Frontal cortex (tissue), 4 donors: ENCODE results near the gene CLCN3. TPM values are rescaled to one million over a fixed set of nuclear protein-coding genes. Genes with fewer than 3 reads are reported as not detected.
"Not testable (repeated sequence)": the region's sequence is repeated elsewhere in the genome, so short reads cannot be mapped to it uniquely, and the experiment has no call there.

Experiments used
- DNase-seq, 2 donors: peaks; one replicate each; pipeline ENCODE4 v3.0.0; 2012; ENCODE audit warnings: low spot score in 2 of 2
- FAIRE-seq: peaks from 2 replicates; lab custom pipeline; 2012; peaks lifted over from hg19 to GRCh38; lab: Jason Lieb, UNC
- total RNA-seq: library from RNA; depleted of rRNA; stranded (reverse); fragments of >200 nt; gene quantifications from one replicate; pipeline ENCODE4 v1.2.3, GENCODE V29; 2014
- donor health status: control.
- donor health status: control.
- donor health status: control.

The CLCN3 gene
- total RNA-seq, 1 donor from 2014 or later: 92.9 TPM

DNA sequence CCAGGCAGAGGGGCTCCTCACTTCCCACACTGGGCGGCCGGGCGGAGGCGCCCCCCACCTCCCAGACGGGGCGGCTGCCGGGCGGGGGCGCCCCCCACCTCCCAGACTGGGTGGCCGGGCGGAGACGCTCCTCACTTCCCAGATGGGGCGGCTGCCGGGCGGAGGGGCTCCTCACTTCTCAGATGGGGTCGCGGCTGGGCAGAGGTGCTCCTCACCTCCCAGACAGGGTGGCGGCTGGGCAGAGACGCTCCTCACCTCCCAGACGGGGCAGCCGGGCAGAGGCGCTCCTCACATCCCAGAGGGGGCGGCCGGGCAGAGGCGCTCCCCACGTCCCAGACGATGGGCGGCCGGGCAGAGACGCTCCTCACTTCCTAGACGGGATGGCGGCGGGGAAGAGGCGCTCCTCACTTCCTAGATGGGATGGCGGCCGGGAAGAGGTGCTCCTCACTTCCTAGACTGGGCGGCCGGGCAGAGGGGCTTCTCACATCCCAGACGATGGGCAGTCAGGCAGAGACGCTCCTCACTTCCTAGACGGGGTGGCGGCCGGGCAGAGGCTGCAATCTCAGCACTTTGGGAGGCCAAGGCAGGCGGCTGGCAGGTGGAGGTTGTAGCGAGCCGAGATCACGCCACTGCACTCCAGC, 58.7 kb downstream of the CLCN3 start:
- not testable (repeated sequence) for DNase-seq, FAIRE-seq

DNA sequence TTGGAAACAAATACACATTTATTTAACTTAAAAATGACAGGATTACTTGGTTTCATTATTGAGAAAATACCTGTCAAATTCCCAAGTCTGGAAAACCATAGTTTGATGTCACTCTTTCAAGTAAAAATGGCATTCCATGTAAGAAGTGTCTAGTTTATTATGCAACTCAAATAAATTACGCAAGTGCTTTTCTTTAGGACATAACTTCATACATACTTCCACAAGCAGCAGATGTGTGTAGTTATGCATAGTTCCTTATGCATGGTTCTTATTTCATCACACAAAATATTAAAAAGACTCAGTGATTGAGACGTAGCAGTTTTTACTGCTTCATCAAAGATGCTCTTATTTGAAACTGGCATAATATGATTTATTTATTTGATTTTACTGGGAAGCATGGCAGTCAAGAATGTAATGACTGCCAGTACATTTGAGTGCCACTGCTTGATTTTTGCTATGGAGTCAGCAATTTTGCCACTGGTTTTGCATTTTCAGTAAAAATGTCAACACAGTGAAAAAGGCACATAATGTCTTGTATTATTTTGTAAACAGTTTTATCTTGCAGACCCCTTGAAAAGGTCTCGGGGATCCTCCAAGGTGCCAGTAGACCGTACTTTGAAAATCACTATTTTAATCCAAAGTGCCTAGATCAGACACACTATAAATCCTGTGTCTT, 62.1 kb downstream of the CLCN3 start:
- FAIRE-seq: no peak
- DNase-seq: no peak

DNA sequence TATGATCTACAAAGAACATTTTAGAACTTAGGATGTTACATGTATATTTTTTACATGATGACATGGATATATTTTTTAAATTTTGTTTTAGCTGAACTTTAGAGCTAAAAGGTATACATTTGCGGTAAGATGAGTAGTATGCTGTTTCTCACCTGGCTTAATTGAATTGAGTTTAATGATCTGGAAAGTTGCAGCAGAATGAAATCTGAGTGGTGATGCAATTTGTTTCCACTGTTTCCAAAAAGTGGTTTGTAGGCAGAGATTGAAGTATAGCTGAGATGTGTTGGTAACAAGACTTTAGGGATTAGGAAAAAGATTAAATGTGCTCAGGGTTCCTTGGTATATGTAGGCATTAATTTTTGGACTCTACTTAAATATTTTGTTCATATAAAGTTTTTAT, 69.3 kb downstream of the CLCN3 start:
- no peak for DNase-seq
- FAIRE-seq: no peak

DNA sequence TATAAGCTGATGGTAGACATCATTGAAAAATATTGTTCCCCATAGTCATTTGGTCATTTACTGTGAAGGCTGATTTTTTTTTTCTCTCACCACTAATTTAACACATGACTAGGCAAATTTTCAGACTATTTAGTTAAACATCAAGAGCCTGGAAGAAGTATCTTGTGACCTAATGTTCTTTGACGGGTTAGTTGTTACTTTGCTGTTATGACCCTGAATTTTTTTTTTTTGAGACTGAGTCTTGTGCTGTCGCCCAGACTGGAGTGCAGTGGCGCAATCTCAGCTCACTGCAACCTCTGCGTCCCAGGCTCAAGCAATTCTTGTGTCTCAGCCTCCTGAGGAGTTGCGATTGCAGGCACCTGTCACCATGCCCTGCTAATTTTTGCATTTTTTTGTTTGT, 70.4 kb downstream of the CLCN3 start:
- DNase-seq: no peak
- FAIRE-seq: no peak

DNA sequence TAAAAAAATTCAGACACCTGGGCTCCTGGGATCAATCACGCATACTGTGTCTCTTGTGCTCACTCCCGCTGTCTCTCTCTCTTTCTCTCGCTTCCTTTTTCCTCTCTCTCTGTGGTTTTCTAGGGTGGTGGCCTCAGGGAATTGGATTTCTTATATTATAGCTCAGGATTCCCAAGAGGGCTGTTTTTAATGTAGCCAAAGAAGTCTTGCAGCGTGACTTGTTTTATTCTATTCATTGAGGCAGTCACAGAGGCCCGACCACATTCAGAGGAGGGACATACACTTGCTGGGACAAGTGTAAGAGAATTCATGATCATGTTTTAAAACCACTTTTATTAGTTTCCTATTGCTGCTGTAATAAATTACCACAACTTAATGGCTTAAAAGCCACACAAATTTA, 78.0 kb downstream of the CLCN3 start:
- DNase-seq: no peak
- no peak for FAIRE-seq

DNA sequence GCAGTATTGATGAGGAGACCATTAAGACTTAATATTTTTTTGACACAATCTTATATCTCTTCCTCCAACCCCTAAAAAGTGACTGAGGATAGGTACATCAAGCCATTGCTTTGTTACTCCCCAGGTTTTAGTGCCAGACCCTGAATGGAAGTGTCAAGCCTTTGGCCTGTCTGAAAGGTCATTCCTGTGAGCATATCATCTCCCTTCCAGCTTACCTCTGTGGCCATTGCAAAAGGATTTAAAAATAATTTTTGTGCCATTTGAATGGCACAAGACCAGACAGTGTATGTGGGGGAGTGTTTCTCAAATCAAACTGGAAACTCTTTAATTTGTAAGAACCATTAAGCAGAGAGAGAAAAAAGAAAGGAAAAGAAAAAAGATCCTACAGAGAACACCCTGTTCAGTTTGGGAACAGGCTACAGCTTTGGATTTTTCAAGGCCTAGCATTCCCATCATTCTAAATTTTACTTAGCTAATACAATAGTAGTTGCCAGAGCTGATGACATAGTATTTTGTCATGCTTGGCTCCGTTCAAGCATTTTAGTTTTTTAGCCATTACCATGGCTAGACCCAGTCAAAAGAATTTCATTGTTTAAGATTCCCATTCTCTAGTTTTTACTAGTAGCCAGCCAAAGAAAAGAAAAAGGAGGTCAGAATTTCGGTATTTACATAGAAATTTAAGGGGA, 87.7 kb downstream of the CLCN3 start:
- FAIRE-seq: no peak

DNA sequence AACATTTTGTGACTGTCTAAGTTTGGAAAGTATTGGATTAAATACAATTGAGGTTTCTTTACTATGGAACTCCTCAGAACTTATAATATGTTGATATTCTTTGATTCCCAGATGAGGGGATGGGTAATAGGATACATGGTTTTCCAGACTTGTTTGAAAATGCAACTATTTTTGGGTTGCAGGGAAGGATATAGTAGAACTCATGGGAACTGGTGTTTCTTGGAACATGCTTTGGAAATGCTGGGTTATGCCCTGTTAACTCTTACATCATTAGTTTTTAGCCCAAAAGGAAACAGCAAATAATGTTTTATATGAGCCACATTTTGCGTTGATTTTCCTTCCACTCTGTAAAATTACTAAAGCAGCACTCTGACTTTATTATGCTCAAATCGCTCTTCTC, 95.4 kb downstream of the CLCN3 start:
- DNase-seq (no peak), FAIRE-seq (no peak)

More for the DNA sequence above, 87.7 kb downstream of the CLCN3 start:
- DNase-seq: no peak

DNA sequence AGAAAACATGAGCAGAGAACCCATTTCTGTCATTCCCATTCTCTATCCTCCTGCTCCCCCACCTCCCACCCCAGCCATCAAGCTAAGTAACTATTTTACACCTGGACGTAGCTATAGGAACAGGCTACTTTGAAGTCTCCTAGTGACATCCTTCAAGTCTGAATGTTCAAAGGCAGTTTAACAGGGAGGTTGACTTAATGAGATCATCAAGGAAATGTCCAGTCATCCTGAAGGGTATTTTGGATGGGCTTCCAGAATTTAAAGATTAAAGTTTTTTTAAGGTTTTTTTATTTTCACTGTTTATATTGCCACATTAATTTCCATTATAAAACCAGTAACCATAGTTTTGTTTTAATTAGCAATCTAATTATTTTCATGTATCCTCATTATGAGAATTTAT, 96.3 kb downstream of the CLCN3 start:
- FAIRE-seq (no peak), DNase-seq (no peak)

DNA sequence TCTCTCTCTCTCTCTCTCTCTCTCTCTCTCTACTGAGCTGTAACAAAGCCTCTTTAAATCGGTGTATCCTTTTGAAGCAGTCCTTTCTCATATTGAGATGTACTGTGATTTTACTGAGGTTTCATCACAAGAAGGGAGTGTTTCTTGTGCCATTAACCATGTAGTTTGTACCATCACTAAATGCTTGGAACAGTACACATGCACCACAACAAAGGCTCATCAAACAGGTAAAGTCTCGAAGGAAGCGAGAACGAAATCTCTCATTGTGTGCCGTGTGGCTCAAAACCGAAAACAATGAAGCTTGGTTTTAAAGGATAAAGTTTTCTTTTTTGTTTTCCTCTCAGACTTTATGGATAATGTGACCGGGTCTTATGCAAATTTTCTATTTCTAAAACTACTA, 100.2 kb downstream of the CLCN3 start:
- FAIRE-seq (no peak), DNase-seq (no peak)

DNA sequence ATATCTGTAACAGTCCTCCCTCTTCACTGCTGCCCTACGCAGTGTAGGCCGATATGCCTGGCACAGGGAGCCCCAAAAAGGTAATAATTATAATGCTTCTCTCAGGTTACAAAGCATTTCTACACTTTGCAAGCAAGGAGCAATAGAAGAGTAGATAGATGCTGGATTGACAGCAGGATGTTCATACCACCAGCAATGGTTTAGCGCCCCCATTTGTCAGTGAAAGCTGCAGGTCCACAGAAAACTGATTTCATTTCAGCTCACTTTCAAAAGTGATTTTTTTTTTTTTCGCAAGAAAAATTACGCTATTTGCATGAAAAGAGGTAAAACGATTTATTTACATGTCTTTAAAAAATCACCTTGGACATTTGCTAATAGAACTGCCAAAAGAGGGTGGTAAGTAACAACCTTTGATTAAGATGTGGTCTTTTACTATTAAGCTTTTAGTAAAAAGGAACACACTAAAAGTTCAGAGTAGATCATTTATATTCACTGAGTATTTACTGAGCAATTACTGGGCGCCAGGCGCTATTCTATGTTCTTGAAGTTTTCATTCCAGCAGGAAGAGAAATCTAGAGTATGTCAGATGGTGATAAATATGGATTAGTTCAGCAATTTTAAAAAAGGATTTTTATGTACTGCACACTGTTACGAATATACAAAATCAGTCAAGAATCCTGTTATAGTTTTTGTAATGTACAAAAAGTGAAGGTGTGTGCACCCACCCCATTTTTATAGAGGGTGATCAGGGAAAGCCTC, 103.0 kb downstream of the CLCN3 start:
- DNase-seq: peak in 1 of 2 donors; percentile 3
- FAIRE-seq: no peak

DNA sequence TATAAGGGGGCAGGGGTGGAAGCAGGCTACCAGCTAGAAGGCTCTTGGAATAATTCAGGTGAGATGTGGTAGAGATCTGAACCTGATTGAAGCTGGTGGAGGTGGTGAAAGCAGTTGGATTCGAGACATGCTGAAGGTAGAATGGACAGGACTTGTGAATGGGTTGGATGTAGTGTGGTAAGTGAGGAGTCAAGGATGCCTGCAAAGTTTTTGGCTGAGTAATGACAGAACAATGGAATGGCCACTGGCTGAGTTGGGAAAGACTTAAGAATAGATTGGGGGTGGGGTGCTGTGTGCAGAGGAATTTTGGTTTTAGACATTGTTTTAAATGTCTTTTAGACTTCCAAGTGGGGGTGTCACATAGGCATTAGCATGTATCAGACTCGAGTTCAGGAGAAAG, 103.9 kb downstream of the CLCN3 start:
- no peak for FAIRE-seq

DNA sequence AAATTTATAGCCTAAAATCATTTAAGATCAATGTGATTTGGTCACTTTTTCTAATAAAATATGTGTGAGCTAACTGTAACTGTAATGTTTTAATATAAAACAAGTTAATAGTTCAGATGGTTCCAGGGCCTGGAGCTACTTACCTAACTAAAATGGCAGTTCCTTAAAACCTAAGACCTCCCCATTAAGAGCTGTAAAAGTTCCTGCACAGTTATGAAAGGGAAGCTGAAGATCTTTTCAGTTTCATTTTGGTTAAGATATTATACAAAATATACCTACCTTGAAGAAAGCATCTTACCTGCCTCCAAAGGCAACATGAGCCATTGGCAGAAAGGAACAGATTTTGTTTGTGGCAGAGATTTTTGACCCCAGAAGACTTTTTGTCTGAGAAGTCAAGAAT, 107.2 kb downstream of the CLCN3 start:
- DNase-seq (no peak), FAIRE-seq (no peak)

More for the DNA sequence above, 103.9 kb downstream of the CLCN3 start:
- DNase-seq: no peak

DNA sequence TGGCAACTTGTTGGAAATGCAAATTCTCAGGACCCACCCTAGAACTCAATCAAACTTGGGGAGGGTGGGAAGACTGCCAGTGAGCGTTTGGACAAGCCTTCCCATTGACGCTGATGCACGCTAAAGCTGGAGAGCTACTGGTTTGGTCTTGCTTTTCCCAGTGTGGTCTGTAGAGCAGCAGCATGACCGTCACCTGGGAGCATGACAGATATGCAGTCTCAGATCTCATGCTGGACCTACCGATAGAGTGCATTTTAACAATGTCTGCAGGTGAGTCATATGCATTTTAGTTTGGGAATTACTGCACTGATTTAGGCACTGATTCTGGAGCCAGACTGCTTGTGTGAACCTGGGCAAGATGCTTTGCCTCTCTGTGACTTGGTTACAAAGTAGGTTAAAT, 110.2 kb downstream of the CLCN3 start:
- FAIRE-seq (no peak), DNase-seq (no peak)

DNA sequence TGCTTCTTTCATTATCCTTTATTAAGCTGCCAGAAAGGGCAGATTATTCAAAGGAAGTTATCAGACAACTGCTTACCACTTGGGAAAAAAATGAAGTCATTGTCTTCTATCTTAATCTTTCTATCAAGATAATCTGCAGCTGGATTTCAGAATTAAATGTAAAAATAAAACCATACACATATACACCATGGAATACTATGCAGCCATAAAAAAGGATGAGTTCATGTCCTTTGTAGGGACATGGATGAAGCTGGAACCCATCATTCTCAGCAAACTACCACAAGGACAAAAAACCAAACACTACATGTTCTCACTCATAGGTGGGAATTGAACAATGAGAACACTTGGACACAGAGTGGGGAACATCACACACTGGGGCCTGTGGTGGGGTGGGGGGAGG, 118.2 kb downstream of the CLCN3 start:
- FAIRE-seq, DNase-seq: not testable (repeated sequence)

DNA sequence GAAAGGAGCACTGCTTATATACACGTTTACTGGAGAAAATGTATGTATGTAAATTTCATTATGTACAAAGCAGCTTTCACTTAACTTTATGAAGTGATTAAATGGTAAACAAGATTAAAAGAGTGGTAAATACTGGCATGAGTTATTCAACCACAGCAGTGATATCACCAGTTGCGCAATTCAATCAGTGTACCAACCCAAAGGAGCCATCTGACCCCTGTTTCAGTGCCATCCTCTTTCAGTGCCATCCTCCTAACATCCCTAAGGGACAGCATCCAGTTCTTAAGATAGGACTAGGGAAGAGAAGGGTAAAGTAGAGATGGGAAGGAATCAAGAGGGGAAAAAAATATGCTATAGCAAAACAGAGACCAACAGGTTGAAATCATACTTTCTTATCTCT, 121.2 kb downstream of the CLCN3 start:
- DNase-seq (no peak), FAIRE-seq (no peak)

DNA sequence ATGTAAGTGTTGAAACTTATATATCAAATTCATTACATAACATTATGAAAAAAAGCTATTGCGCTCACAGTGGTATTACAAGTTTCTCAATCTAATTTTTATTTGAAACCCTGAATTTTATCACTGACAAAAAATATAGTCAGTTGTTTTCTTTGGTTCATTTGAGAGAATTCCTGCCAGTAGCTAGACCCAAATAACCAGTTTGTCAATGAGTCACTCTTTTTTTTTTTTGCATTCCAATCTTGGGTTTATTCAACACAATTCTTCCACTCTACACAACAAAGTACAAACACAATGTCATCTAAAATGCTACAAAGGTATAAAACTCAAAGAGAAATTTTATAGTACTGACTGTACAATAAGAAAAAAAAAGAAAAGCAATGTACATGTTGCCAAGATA, 124.2 kb downstream of the CLCN3 start:
- DNase-seq (no peak), FAIRE-seq (no peak)

DNA sequence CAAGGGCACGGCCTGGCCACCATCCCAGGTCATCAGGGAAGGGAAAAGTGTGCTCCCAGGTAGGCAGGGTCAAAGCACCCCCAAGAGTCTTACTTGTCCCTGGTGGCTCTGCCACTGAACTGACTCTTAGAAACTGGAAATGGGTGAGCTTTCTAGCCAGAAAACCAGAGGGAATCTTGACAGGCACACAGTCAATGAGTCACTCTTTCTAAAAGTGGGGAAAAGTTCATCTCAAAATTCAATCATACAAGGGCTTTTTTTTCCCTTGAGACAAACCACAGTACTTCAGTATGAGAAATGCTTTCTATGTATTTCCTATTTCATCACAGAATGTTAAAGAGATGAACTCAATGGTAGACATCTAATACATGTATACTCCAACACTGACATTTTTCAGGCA, 124.9 kb downstream of the CLCN3 start:
- no peak for DNase-seq
- no peak for FAIRE-seq

DNA sequence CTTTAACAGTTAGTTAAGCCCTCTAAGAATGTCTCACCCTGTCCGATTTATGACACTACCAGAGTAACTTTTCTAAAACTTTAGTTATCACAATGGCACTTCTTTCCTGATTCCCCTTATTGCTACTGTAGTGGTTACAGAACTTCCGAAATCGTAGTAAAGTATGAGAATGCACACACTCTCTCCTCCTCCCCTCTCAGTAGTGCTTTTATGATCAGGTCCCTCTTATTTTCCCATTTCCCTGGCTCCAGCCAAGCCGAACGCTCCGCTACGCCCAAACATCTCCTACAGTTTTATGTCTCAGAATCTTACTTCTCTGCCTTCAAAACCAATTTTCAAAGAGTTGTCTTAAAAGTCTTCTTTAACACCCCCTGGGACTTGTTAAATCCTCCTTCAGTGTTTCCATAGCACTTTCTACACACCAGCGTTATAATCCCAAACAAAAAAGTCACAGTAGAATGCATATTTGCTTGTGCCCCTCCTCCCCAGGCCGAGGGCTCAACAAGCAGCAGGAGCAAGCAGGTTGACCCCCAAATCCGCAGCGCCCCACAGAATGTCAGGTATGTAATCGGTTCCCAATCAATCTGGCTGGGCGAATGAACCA, 136.7 kb downstream of the CLCN3 start:
- DNase-seq (no peak), FAIRE-seq (no peak)

DNA sequence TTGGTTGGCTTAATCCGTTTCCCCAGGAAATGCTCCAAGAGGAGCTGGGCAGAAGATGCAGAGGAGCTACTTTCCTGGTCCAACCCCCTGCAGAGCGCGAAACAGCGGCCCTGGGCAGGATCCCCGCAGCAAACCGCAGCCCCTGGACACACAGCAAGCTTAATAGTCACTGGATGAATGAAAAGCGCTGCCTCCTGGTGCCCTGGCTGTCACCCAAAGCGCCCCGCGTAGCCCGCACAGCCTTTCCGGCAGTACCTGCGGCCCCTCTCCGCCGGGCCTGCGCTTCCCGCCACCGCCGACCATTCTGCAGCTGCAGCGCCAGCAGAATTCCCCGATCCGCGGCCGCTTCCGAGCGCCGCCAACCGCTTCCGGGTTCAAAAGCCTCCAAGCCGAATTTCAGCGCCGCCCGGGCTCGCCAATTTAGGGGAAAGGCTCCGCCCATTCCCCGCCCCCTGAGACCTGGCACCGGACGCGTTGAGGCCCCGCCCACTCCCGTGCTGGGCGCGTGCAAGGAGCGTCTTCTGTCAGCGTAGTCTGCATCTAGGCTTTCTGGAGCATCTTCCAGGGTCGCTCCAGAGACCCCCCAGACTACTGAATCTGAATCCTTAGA, 137.3 kb downstream of the CLCN3 start, which contains the start of gene HPF1:
TSS of gene HPF1 (minus strand) at position 370 of the 610 bp plus-strand sequence. CDS start at position 303, 67 bp downstream.
- DNase-seq: peak; percentile 79 to 91
- FAIRE-seq: no peak
